ENCODE data around the gene MAP2K7. TPM values are rescaled to one million over a fixed set of nuclear protein-coding genes. Genes with fewer than 3 reads are reported as not detected.

The MAP2K7 gene
- polyA plus RNA-seq, 1 experiment: 5.6 TPM

DNA sequence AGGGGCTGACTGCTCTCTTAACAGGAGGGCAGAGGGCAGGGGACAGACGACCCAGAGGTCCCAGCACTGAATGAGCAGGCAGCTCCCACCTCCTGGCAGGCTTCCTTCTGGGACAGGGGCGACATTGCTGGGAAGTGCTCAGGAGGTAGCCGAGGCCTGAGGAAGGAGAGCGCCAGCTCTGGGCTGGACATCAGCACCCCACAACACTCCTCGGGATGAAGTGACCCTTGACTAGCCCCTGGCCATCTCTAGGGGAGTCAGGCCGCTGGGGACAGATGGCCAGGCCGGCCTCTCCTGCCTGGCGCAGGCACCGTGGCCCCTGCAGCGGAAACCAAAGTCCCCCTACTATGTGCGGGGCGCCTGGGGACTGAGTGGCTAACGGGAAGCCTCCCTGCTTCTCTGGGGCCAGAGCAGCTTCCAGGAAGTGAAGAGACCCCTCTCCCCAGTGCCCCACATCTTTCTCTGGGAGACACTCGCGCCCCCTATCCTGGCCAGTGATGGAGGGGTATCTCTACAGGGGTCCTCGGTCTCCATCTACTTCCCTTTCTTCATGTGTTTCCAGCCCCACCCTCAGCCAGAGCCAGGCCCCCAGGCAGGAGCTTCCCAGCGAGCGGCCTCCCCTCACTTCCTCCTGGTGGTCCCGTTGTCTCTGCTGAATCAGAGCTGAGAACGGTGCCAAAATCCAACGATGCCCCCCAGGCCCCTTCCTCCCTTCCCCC is 39.5 kb upstream of the MAP2K7 start:
- no peak overlapping the region for H3K4me3 ChIP-seq (ENCODE audit: low read depth, low read length)
- H3K27ac ChIP-seq (ENCODE audit: low read depth, low read length): no peak overlapping the region
- ChIA-PET POLR2A (interaction anchor here (0.6 kb wide), 1 partner anchor 639 kb away, joined by 3 read pairs; the partner anchor contains the start of gene PRAM1), CTCF (no interaction called here)
- DNase-seq (ENCODE audit: low read depth, low spot score): no peak
- TF ChIP-seq CTCF (IDR thresholded peaks at IDR 0.05; ENCODE audit: low read depth, low read length): no peak
- peaks cover 4% of the 10 kb centered on the region; the same call in 1 of the 2 replicates for H3K9me3 ChIP-seq (ENCODE audit: control insufficient read depth, insufficient read depth, low read length)
- H3K27me3 ChIP-seq (ENCODE audit: control insufficient read depth, insufficient read depth, low read length): peaks cover 8% of the 10 kb centered on the region

- ChIA-PET CTCF (no interaction called here), POLR2A (no interaction called here)
- no peak overlapping the region for H3K4me3 ChIP-seq (ENCODE audit: low read depth, low read length)
- peaks cover 8% of the 10 kb centered on the region for H3K27me3 ChIP-seq (ENCODE audit: control insufficient read depth, insufficient read depth, low read length)
- H3K27ac ChIP-seq (ENCODE audit: low read depth, low read length): no peak overlapping the region
- TF ChIP-seq CTCF (IDR thresholded peaks at IDR 0.05; ENCODE audit: low read depth, low read length): no peak
- no peak for DNase-seq (ENCODE audit: low read depth, low spot score)
- peaks cover 4% of the 10 kb centered on the region; the same call in 1 of the 2 replicates for H3K9me3 ChIP-seq (ENCODE audit: control insufficient read depth, insufficient read depth, low read length)
Measured at GRCh38 chr19:7864690-7865074, 39.0 kb upstream of the MAP2K7 start.

- no peak overlapping the region for H3K4me3 ChIP-seq (ENCODE audit: low read depth, low read length)
- TF ChIP-seq CTCF (IDR thresholded peaks at IDR 0.05; ENCODE audit: low read depth, low read length): no peak
- H3K27ac ChIP-seq (ENCODE audit: low read depth, low read length): no peak overlapping the region
- peaks cover 8% of the 10 kb centered on the region for H3K27me3 ChIP-seq (ENCODE audit: control insufficient read depth, insufficient read depth, low read length)
- ChIA-PET CTCF (no interaction called here), POLR2A (interaction anchor here (0.6 to 1.4 kb wide), 2 partner anchors 8 to 14 kb away, joined by 3 to 4 read pairs; no protein-coding TSS in a partner anchor)
- H3K9me3 ChIP-seq (ENCODE audit: control insufficient read depth, insufficient read depth, low read length): peaks cover 4% of the 10 kb centered on the region; the same call in 1 of the 2 replicates
- no peak for DNase-seq (ENCODE audit: low read depth, low spot score)
Measured at GRCh38 chr19:7865262-7865911, 38.3 kb upstream of the MAP2K7 start.

- TF ChIP-seq CTCF (IDR thresholded peaks at IDR 0.05; ENCODE audit: low read depth, low read length): no peak
- no peak overlapping the region for H3K4me3 ChIP-seq (ENCODE audit: low read depth, low read length)
- ChIA-PET POLR2A (interaction anchor here (1.4 kb wide), 1 partner anchor 10 kb away, joined by 4 read pairs; no protein-coding TSS in a partner anchor), CTCF (no interaction called here)
- no peak overlapping the region for H3K27ac ChIP-seq (ENCODE audit: low read depth, low read length)
- DNase-seq (ENCODE audit: low read depth, low spot score): no peak
- H3K27me3 ChIP-seq (ENCODE audit: control insufficient read depth, insufficient read depth, low read length): peaks cover 8% of the 10 kb centered on the region
- peaks cover 4% of the 10 kb centered on the region; the same call in 1 of the 2 replicates for H3K9me3 ChIP-seq (ENCODE audit: control insufficient read depth, insufficient read depth, low read length)
Measured at GRCh38 chr19:7866399-7867091, 37.1 kb upstream of the MAP2K7 start.
